WI38 (cell line): ENCODE data around the gene CA11.

Experiments
- H3K4me3 ChIP-seq: 2 replicates; pipeline ENCODE4 v1.5.1; 2011; ENCODE audit warnings: low read depth, mild to moderate bottlenecking, control low read depth, low read length
- TF ChIP-seq, protein P1 (sequence below): IDR thresholded peaks from 2 replicates; pipeline ENCODE4 v1.5.1; 2012; ENCODE audit warnings: low read depth, mild to moderate bottlenecking, control low read depth, low read length

CA11 gene

DNA sequence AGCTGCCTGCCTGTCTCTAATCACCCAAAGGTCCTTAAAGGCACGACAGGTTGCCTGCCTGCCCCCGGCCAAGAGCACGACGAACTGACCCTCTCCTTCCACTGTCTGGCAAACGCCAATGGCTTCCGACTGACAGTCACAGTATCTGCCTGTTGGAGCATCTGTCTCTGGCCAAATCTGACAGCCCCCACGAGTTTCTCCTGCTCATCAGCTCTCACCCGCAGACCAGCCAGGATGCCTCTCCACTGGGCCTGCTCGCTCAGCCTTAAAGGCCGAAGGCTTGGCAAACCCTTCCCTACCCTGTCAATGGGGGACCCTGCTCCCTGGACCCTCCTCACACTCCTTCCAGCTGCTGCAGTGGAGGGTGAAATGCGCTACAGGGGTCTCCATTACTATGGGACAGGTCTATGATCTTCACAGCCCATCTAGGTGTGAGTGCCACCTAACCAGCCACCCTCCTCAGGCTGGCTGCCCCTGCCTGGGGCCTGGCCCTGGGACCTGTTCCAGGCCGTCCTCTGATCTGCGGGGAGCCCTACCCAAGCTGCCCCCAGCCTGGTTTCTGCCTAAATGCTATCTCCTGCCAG, 32.0 kb downstream of the CA11 start:
- H3K4me3 ChIP-seq, result no peak overlapping the region
- TF ChIP-seq, protein P1, sequence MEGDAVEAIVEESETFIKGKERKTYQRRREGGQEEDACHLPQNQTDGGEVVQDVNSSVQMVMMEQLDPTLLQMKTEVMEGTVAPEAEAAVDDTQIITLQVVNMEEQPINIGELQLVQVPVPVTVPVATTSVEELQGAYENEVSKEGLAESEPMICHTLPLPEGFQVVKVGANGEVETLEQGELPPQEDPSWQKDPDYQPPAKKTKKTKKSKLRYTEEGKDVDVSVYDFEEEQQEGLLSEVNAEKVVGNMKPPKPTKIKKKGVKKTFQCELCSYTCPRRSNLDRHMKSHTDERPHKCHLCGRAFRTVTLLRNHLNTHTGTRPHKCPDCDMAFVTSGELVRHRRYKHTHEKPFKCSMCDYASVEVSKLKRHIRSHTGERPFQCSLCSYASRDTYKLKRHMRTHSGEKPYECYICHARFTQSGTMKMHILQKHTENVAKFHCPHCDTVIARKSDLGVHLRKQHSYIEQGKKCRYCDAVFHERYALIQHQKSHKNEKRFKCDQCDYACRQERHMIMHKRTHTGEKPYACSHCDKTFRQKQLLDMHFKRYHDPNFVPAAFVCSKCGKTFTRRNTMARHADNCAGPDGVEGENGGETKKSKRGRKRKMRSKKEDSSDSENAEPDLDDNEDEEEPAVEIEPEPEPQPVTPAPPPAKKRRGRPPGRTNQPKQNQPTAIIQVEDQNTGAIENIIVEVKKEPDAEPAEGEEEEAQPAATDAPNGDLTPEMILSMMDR, result no peak

DNA sequence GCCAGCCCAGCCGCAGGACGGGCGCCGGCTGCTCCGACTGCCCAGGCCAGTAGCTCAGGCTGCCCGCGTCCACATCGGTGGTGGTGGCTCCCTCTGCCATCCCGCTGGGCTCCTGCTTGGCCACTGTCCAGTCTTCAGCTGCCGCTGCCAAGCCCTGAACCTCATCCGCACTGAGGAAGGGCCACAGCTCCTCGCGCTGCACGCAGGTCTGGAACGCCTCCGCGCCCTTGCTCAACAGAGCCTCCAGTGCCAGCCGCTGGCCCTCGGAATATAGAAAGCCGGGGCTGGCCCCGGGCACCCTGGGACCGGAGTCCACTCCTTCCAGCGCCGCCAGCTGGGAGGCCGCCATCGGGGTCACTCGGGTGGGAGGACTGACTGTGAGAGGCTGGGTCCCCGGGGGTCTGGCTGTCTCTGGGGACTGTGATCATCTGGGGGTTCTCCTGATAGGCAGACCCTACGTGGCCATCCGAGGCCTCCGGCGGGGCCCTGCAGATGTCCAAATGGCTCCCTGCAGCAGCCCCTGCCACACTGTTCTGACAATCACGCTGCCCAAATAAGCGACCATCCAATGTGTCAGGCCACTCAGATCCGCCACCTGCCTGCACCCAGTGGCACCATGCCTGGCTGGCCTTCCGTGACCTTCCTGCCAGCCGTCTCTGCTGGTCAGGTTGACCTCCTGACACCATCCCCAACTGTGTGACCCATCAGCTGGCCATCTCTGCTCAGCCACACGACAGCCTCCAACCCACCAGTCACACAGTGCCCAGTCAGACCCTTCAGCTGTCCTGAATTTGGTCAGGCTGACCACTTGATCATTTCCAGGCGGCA, 32.7 kb downstream of the CA11 start:
- no peak overlapping the region for H3K4me3 ChIP-seq
- TF ChIP-seq, protein P1, result no peak

DNA sequence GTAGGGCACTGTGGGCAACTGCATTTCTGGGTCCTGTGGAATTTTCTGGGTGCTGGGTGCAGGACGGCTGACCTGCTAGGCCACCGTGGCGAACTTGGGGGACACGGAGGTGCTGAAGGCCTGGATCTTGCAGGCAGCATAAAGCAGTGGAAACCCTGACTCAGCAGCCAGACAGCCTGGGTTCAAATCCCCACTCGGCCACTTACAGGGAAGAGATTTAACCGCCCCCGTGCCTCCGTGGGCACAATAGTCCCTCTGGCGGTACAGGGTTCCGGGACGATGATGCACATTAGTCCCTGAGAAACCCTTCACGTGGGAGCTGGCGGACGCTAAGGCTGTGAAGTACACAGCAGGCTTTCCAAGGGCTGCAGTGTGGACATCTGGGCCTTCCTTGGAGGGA, 34.1 kb downstream of the CA11 start:
- no peak overlapping the region for H3K4me3 ChIP-seq
- TF ChIP-seq, protein P1, result no peak

DNA sequence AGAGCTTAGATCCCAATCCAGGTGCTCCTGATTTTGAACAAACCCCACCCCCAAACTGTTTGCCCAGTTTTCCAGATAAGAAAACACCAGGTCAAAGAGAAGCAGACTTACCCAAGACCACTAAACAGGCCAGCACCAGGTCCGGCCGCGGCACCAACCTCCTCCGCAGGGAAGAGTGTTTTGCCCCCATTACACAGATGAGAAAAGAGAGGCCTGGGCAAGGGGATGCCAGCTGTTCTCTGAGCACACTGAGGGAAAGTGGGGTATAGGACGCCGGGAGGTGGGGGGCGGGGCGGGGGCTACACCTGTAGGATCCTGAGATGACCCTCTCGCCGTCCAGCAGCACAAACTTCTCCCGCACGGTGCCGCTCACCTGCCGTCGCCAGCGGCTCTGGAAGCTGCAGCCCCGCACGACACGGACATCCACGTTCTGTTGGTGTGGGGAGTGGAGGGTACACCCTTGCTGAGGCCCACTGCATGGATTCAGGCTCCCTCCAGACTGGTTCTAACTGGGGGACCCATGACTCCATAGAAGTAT, 36.3 kb downstream of the CA11 start:
- no peak overlapping the region for H3K4me3 ChIP-seq
- TF ChIP-seq, protein P1, result no peak

DNA sequence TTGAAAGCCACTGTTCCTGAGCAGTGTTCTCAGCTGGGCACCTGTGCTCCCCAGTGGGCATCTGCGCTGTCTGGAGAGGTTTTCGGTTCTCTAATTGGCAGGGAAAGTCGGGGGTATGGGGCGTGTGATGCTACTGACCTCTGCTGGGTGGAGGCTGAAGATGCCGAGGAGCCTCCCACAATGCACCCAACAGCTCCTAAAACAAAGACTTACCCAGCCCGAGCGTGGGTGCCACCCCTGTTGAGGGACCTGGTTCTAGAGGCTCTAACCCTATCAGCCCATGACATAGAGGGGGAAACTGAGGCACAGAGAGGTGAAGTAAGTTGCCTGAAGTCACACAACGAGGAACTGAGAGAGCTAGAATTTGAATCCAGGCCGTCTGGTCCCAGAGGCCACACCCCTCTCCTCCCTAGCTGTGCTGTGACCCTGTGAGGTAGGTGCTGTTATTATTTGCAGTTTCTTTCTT, 37.2 kb downstream of the CA11 start:
- no peak overlapping the region for H3K4me3 ChIP-seq

DNA sequence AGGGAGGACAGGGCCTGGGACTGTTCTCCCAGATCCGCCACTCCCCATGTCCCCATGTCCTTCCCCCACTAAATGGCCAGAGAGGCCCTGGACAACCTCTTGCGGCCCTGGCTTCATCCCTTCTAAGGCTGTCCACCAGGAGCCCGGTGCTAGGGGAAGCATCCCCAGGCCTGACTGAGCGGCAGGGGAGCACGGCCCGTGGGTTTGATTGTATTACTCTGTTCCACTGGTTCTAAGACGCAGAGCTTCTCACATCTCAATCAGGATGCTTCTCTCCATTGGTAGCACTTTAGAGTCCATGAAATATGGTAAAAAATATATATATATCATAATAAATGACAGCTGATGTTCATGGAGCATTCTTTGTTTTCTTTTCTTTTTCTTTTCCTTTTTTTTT, 38.6 kb downstream of the CA11 start:
- H3K4me3 ChIP-seq, result no peak overlapping the region
- TF ChIP-seq, protein P1, result no peak

More for the DNA sequence above, 37.2 kb downstream of the CA11 start:
- TF ChIP-seq, protein P1, result peak; percentile 59
